Upper lobe of left lung (tissue), 6 donors: ENCODE data around the gene DNAJB6. TPM values are rescaled to one million over a fixed set of nuclear protein-coding genes. Genes with fewer than 3 reads are reported as not detected.
"Not testable (repeated sequence)": the region's sequence is repeated elsewhere in the genome, so short reads cannot be mapped to it uniquely, and the experiment has no call there.

Experiments used
- ATAC-seq, 2 donors: fragments of 200-7000 bp; cut with Tn5 transposase; one replicate each; pipeline ENCODE4 v1.9.1; 2022; ENCODE audit warnings: mild to moderate bottlenecking in 2 of 2, moderate library complexity in 2 of 2; ENCODE audit not compliant: low FRiP score in 2 of 2
- DNase-seq, 2 donors: peaks; one replicate each; pipeline ENCODE4 v3.0.0-alpha.2; 2019 to 2020
- H3K27ac ChIP-seq, 4 donors: fragments of 200-600 bp; sonication (generic); one replicate each; pipeline ENCODE4 v1.5.1; 2016 to 2019
- H3K27me3 ChIP-seq, 4 donors: fragments of 200-600 bp; sonication (generic); one replicate each; pipeline ENCODE4 v1.5.1; 2017 to 2019
- H3K36me3 ChIP-seq, 4 donors: fragments of 200-600 bp; sonication (generic); one replicate each; pipeline ENCODE4 v1.5.1; 2016 to 2019
- H3K4me1 ChIP-seq, 4 donors: fragments of 200-600 bp; sonication (generic); one replicate each; pipeline ENCODE4 v1.5.1; 2018 to 2019
- H3K4me3 ChIP-seq, 4 donors: fragments of 200-600 bp; sonication (generic); one replicate each; pipeline ENCODE4 v1.5.1; 2017 to 2019; ENCODE audit warnings: mild to moderate bottlenecking in 2 of 4, moderate library complexity in 1 of 4
- H3K9me3 ChIP-seq, 4 donors: fragments of 200-600 bp; sonication (generic); one replicate each; pipeline ENCODE4 v1.5.1; 2018 to 2019
- CTCF ChIP-seq, 6 experiments: fragments of 450-650 bp in 4 of 6; fragments of 200-600 bp in 2 of 6; sonication (generic) in 2 of 6; IDR thresholded peaks; one replicate each; pipeline ENCODE4 v1.5.1; 2016 to 2019; ENCODE audit warnings: antibody characterized with exemption in 6 of 6
- EP300 ChIP-seq, 4 donors: sonication (generic); formaldehyde crosslinking; IDR thresholded peaks; one replicate each; pipeline ENCODE4 v1.5.1; 2017; ENCODE audit warnings: antibody characterized with exemption in 4 of 4, control low read depth in 2 of 4
- POLR2A ChIP-seq, 4 donors: fragments of 450-650 bp; IDR thresholded peaks; one replicate each; pipeline ENCODE4 v1.5.1; 2016 to 2017; ENCODE audit warnings: antibody characterized with exemption in 4 of 4, mild to moderate bottlenecking in 2 of 4
- POLR2AphosphoS5 ChIP-seq, 2 donors: sonication (generic); formaldehyde crosslinking; IDR thresholded peaks; one replicate each; pipeline ENCODE4 v1.5.1; 2017; ENCODE audit warnings: antibody characterized with exemption in 2 of 2
- WGBS, 2 donors: methylation state at CpG; one replicate each; pipeline ENCODE4 v1.1.5; 2017 to 2018; 5-methylcytosine and 5-hydroxymethylcytosine counted together
- total RNA-seq, 6 donors: library from RNA; depleted of rRNA in 4 of 6; stranded (reverse); fragments of >200 nt in 4 of 6; gene quantifications; one replicate each; pipeline versions ENCODE4 v1.1.0 to v1.2.1, GENCODE V29; 2016 to 2021
- donor health status: DM: no; HTN: no; CAD: no; lungs with moderate emphysema.
- donor health status: DM: no; HTN: yes; CAD: no; lungs with severe emphysema.

The DNAJB6 gene
- total RNA-seq, 6 donors from 2014 or later = 64.1 to 99.6 (median 83.0) TPM

- 54 to 63% methylated on average over 14 of the region's 14 CpGs for WGBS, 2 donors
- DNase-seq = peak in 1 of 2 donors; percentile 69
- peak; percentile 67 to 81 for ATAC-seq
- H3K9me3 ChIP-seq = no peaks in the 10 kb centered on the region
- no peaks in the 10 kb centered on the region for H3K36me3 ChIP-seq
- H3K4me1 ChIP-seq = peaks cover 0 to 4% (median 0%) of the 10 kb centered on the region in 4 donors
- peak overlapping the region; percentile 13 to 54 (median 24) for H3K27ac ChIP-seq
- no peaks in the 10 kb centered on the region for H3K27me3 ChIP-seq
- TF ChIP-seq POLR2AphosphoS5 (IDR thresholded peaks at IDR 0.05) = no peak
- TF ChIP-seq CTCF (IDR thresholded peaks at IDR 0.05) = no peak
- no peak overlapping the region for H3K4me3 ChIP-seq
Observed at GRCh38 chr7:157318015-157318706, 18.6 kb upstream of the DNAJB6 start.

- DNase-seq (no peak), ATAC-seq (no peak)
- H3K9me3 ChIP-seq = no peaks in the 10 kb centered on the region
- no peak overlapping the region for H3K4me3 ChIP-seq
- peaks cover 0 to 4% (median 0%) of the 10 kb centered on the region in 4 donors for H3K4me1 ChIP-seq
- WGBS, 2 donors = 83 to 91% methylated on average over 4 of the region's 4 CpGs
- no peaks in the 10 kb centered on the region for H3K36me3 ChIP-seq
- TF ChIP-seq POLR2A (IDR thresholded peaks at IDR 0.05) = no peak
- TF ChIP-seq POLR2AphosphoS5 (IDR thresholded peaks at IDR 0.05) = no peak
- no peak for TF ChIP-seq CTCF (IDR thresholded peaks at IDR 0.05)
- no peak for TF ChIP-seq EP300 (IDR thresholded peaks at IDR 0.05)
- H3K27me3 ChIP-seq = no peaks in the 10 kb centered on the region
- no peak overlapping the region for H3K27ac ChIP-seq
Observed at GRCh38 chr7:157320608-157320980, 16.2 kb upstream of the DNAJB6 start.

DNA sequence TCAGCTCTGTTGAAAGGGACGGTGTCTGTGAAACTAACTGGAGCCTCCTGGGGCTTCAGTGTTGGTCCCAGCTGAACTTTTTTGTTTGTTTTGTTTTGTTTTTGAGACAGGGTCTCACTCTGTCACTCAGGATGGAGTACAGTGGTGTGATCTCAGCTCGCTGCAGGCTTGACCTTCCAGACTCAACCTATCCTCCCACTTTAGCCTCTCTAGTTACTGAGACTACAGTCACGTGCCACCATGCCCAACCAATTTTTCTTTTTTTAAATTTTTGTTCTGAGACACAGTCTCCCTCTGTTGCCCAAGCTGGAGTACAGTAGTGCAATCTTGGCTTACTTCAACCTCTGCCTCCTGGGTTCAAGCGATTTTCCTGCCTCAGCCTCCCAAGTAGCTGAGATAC is 13.4 kb upstream of the DNAJB6 start:
- H3K27ac ChIP-seq = no peak overlapping the region
- WGBS, 2 donors = 72 to 82% methylated on average over 4 of the region's 4 CpGs
- no peaks in the 10 kb centered on the region for H3K4me1 ChIP-seq
- no peaks in the 10 kb centered on the region for H3K27me3 ChIP-seq
- no peaks in the 10 kb centered on the region for H3K36me3 ChIP-seq
- no peak for ATAC-seq
- H3K4me3 ChIP-seq = no peak overlapping the region
- TF ChIP-seq POLR2A (IDR thresholded peaks at IDR 0.05) (no peak), CTCF (IDR thresholded peaks at IDR 0.05) (no peak), POLR2AphosphoS5 (IDR thresholded peaks at IDR 0.05) (no peak)
- H3K9me3 ChIP-seq = no peaks in the 10 kb centered on the region
- DNase-seq = no peak

DNA sequence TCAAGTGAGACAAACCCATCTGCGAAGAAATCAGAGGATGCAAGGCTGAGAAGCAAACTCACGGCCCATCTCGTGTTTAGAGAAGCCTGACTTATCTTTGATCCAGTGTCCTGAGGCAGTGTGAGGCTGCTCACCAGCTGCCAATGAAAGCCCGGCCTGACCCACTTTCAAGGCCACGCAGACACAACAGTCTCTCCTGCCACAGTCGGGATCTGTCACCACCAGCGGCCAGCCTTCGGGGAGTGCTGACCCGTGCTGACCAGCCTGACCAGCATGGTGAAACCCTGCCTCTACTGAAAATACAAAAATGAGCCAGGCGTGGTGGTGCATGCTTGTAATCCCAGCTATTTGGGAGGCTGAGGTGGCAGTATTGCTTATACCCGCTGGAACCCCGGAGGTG is 7.4 kb upstream of the DNAJB6 start:
- H3K27me3 ChIP-seq = no peaks in the 10 kb centered on the region
- no peaks in the 10 kb centered on the region for H3K36me3 ChIP-seq
- no peaks in the 10 kb centered on the region for H3K9me3 ChIP-seq
- no peak overlapping the region for H3K4me3 ChIP-seq
- 74 to 79% methylated on average over 8 to 12 of the region's 12 CpGs for WGBS, 2 donors
- no peak overlapping the region for H3K27ac ChIP-seq
- ATAC-seq = no peak
- TF ChIP-seq CTCF (IDR thresholded peaks at IDR 0.05) (no peak), POLR2AphosphoS5 (IDR thresholded peaks at IDR 0.05) (no peak), POLR2A (IDR thresholded peaks at IDR 0.05) (no peak), EP300 (IDR thresholded peaks at IDR 0.05) (no peak)
- no peak for DNase-seq
- no peaks in the 10 kb centered on the region for H3K4me1 ChIP-seq

DNA sequence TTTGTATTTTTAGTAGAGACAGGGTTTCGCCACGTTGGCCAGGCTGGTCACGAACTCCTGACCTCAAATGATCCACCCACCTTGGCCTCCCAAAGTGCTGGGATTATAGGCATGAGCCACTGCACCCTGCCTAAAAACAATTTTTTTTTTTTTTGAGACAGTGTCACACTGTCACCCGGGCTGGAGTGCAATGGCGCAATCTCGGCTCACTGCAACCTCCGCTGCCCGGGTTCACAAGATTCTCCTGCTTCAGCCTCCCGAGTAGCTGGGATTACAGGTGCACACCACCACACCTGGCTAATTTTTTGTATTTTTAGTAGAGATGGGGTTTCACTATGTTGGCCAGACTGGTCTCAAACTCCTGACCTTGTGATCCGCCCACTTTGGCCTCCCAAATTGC is 6.2 kb upstream of the DNAJB6 start:
- not testable (repeated sequence) for H3K36me3 ChIP-seq, H3K4me3 ChIP-seq, ATAC-seq, H3K4me1 ChIP-seq, H3K9me3 ChIP-seq, DNase-seq, H3K27ac ChIP-seq, H3K27me3 ChIP-seq
- WGBS, 2 donors = 77% methylated on average over 10 of the region's 10 CpGs

GRCh38 chr7:157331049-157331448 is 5.8 kb upstream of the DNAJB6 start:
- not testable (repeated sequence) for H3K27ac ChIP-seq, H3K27me3 ChIP-seq, H3K36me3 ChIP-seq, DNase-seq, H3K9me3 ChIP-seq, ATAC-seq, H3K4me3 ChIP-seq, H3K4me1 ChIP-seq
- WGBS, 2 donors = 63 to 64% methylated on average over 7 of the region's 7 CpGs
